Transverse colon (tissue), 4 donors: ENCODE data around the gene MYL4. TPM values are rescaled to one million over a fixed set of nuclear protein-coding genes. Genes with fewer than 3 reads are reported as not detected.
A peak's percentile ranks its signal among the peaks of the same experiment; 100 is the strongest.
"Not testable (repeated sequence)": the region's sequence is repeated elsewhere in the genome, so short reads cannot be mapped to it uniquely, and the experiment has no call there.

Experiments
- DNase-seq: peaks from one replicate; pipeline ENCODE4 v3.0.0-alpha.2; 2019
- H3K27ac ChIP-seq, 4 donors: fragments of 200-600 bp; sonication (generic); 2 replicates each; pipeline ENCODE4 v1.5.1; 2016 to 2018; ENCODE audit warnings: inconsistent platforms in 4 of 4
- H3K27me3 ChIP-seq: fragments of 200-600 bp; sonication (generic); 2 replicates; pipeline ENCODE4 v1.5.1; 2017; ENCODE audit warnings: inconsistent platforms
- H3K36me3 ChIP-seq, 4 donors: fragments of 200-600 bp; sonication (generic); 2 replicates each; pipeline ENCODE4 v1.5.1; 2017 to 2019; ENCODE audit warnings: inconsistent platforms in 4 of 4
- H3K4me1 ChIP-seq, 4 donors: fragments of 200-600 bp; sonication (generic); 2 replicates each; pipeline ENCODE4 v1.5.1; 2017 to 2020; ENCODE audit warnings: inconsistent platforms in 4 of 4
- H3K4me3 ChIP-seq, 4 donors: fragments of 200-600 bp; sonication (generic); 1 replicate in 1 of 4; 2 replicates in 3 of 4; pipeline versions ENCODE4 v1.5.1 to v1.6.1; 2017 to 2019; ENCODE audit warnings: inconsistent platforms in 4 of 4
- H3K9me3 ChIP-seq, 2 donors: fragments of 200-600 bp; sonication (generic); 2 replicates each; pipeline ENCODE4 v1.5.1; 2017 to 2019; ENCODE audit warnings: inconsistent platforms in 2 of 2
- CTCF ChIP-seq, 5 experiments: fragments of 200-600 bp in 3 of 5; fragments of 450-650 bp in 2 of 5; sonication (generic) in 3 of 5; IDR thresholded peaks; 1 replicate in 2 of 5; 2 replicates in 3 of 5; pipeline ENCODE4 v1.5.1; 2016 to 2017; ENCODE audit warnings: antibody characterized with exemption in 5 of 5, inconsistent platforms in 3 of 5, mild to moderate bottlenecking in 2 of 5, moderate library complexity in 1 of 5
- EP300 ChIP-seq: sonication (generic); formaldehyde crosslinking; IDR thresholded peaks from one replicate; pipeline ENCODE4 v1.6.1; 2017; ENCODE audit warnings: antibody characterized with exemption, low read depth
- POLR2A ChIP-seq: fragments of 450-650 bp; IDR thresholded peaks from one replicate; pipeline ENCODE4 v1.6.1; 2016; ENCODE audit warnings: antibody characterized with exemption, mild to moderate bottlenecking, moderate library complexity
- POLR2AphosphoS5 ChIP-seq, 3 donors: sonication (generic); formaldehyde crosslinking; IDR thresholded peaks; one replicate each; pipeline ENCODE4 v1.6.1; 2016; ENCODE audit warnings: antibody characterized with exemption in 3 of 3
- WGBS, 2 donors: methylation state at CpG; one replicate each; pipeline ENCODE4 v1.1.5; 2018; ENCODE audit warnings: low coverage in 1 of 2; 5-methylcytosine and 5-hydroxymethylcytosine counted together
- in situ Hi-C, 4 donors: fragments of 200-750 bp; cut with MboI; loops; one replicate each; pipeline versions ENCODE4 v1.15.0 to v1.15.1; 2017; ENCODE audit warnings: low sequenced_read_pairs in 3 of 4, low pct_ligation_motif_present in 1 of 4, low pct_unique_long_range_greater_than_20kb in 1 of 4
- intact Hi-C: fragments of 100-400 bp; cut with DNase I; formaldehyde crosslinking; loops from one replicate; pipeline ENCODE4 v1.15.1; 2023; ENCODE audit warnings: low total_unique reads
- total RNA-seq, 4 donors: library from RNA; depleted of rRNA; stranded (reverse); fragments of >200 nt; gene quantifications; one replicate each; pipeline ENCODE4 v1.1.0, GENCODE V29; 2016

The MYL4 gene
- total RNA-seq, 4 donors from 2014 or later = not detected

DNA sequence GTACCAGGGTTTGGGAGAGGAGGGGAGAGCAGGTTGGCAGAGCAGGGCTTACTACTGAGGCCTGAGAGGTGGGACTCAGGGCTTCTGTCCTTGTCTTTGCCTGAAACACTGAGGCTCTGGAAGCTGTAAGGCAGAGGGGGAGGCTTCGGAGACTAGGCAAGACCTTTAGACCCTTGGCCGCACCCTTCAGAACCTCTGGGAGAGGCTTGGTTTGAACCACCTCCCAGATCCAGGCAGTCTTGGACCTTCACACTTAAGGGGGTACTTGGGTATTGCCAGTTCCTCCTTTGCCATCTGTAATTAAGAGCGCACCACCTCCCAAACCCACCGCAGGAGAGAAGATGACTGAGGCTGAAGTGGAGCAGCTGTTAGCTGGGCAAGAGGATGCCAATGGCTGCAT lies 12.9 kb downstream of the MYL4 start:
- 88% methylated on average over 4 of the region's 4 CpGs; no CpG with 5 or more reads in 1 of the 2 donors for WGBS, 2 donors
- no peaks in the 10 kb centered on the region for H3K9me3 ChIP-seq
- in situ Hi-C loops (no loop called here), intact Hi-C loops (no loop called here)
- no peak for TF ChIP-seq POLR2A
- H3K27me3 ChIP-seq = no peaks in the 10 kb centered on the region
- H3K36me3 ChIP-seq = no peaks in the 10 kb centered on the region
- peaks cover 5 to 21% (median 14%) of the 10 kb centered on the region in 4 donors for H3K4me1 ChIP-seq
- no peak for DNase-seq
- H3K4me3 ChIP-seq = no peak overlapping the region
- H3K27ac ChIP-seq = no peak overlapping the region

DNA sequence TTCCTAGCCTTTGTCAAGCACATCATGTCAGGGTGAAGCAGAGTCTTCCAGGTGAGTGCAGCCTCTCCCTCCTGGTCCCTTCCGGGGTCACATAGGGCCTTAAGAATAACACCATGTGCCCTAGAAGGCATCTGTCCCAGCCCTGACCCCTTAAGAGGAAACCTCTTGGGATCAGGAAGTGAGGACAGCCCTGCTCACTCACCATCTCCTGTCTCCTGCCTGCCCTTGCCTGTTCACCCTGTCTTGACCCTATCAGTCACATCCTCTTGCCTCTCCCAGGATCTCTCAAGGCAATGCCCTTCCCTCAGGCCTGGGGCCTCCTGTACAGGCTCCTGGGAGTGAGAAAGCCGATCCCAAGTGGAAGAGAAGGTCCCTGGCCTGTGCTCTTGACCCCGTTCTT lies 13.9 kb downstream of the MYL4 start:
- in situ Hi-C loops = no loop called here
- no peak overlapping the region for H3K27ac ChIP-seq
- no peak for DNase-seq
- WGBS, 2 donors = 85 to 90% methylated on average over 3 of the region's 3 CpGs
- no peaks in the 10 kb centered on the region for H3K27me3 ChIP-seq
- no peak overlapping the region for H3K4me3 ChIP-seq
- H3K4me1 ChIP-seq = peaks cover 5 to 21% (median 14%) of the 10 kb centered on the region in 4 donors
- H3K9me3 ChIP-seq = no peaks in the 10 kb centered on the region
- intact Hi-C loops = no loop called here
- no peaks in the 10 kb centered on the region for H3K36me3 ChIP-seq
- no peak for TF ChIP-seq CTCF (IDR thresholded peaks at IDR 0.05)
- no peak for TF ChIP-seq POLR2AphosphoS5 (IDR thresholded peaks at IDR 0.05)
- no peak for TF ChIP-seq EP300
- no peak for TF ChIP-seq POLR2A

- Histone ChIP-seq H3K9me3 (no peaks in the 10 kb centered on the region), H3K4me3 (no peak overlapping the region), H3K27ac (no peak overlapping the region), H3K36me3 (no peaks in the 10 kb centered on the region), H3K4me1 (peaks cover 5 to 21% (median 14%) of the 10 kb centered on the region in 4 donors), H3K27me3 (no peaks in the 10 kb centered on the region)
- WGBS, 2 donors = 90% methylated on average over 5 of the region's 5 CpGs; no CpG with 5 or more reads in 1 of the 2 donors
- in situ Hi-C loops = no loop called here
- TF ChIP-seq EP300 (no peak), POLR2A (no peak), POLR2AphosphoS5 (IDR thresholded peaks at IDR 0.05) (no peak), CTCF (IDR thresholded peaks at IDR 0.05) (no peak)
- intact Hi-C loops = no loop called here
- no peak for DNase-seq
Measured at GRCh38 chr17:47223460-47223859, 14.3 kb downstream of the MYL4 start.

DNA sequence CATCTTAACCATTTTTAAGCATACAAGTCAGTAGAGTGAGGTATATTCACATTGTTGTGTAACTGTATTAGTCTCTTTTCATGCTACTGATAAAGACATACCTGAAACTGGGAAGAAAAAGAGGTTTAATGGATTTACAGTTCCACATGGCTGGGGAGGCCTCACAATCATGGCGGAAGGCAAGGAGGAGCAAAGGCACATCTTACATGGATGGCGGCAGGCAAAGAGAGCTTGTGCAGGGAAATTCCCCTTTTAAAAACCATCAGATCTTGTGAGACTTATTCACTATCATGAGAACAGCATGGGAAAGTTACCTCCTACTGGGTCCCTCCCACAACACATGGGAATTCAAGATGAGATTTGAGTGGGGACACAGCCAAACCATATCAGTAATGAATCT lies 14.9 kb downstream of the MYL4 start:
- H3K27me3 ChIP-seq, H3K36me3 ChIP-seq, in situ Hi-C loops, H3K4me3 ChIP-seq, intact Hi-C loops, DNase-seq, H3K9me3 ChIP-seq: not testable (repeated sequence)
- WGBS, 2 donors = 96 to 100% methylated on average over 2 of the region's 2 CpGs
- H3K27ac ChIP-seq = peak overlapping the region in 3 of 4 donors; percentile 65 to 77 (median 69)
- peaks cover 5 to 21% (median 14%) of the 10 kb centered on the region in 4 donors for H3K4me1 ChIP-seq

DNA sequence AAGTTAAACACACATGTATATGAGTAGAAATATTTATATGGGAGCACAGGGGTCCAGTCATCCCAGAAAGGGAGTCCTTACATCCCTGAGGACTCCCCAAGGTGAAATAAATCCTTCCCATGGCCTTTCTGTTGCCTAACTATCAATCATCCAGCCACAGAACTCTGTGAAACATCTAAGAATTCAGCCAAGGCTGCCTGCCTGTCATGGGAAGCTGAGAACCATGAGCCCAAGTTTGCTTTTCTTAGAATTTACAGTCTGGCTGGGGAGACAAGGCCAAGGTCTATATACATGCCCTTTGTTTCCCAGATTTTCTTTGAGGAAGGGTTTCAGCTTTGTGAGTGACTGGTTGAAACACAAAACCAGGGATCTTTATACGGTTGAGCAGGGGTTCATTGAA lies 15.8 kb downstream of the MYL4 start:
- Histone ChIP-seq H3K27me3 (no peaks in the 10 kb centered on the region), H3K9me3 (no peaks in the 10 kb centered on the region), H3K36me3 (no peaks in the 10 kb centered on the region), H3K27ac (peak overlapping the region; percentile 65 to 85 (median 73)), H3K4me3 (no peak overlapping the region), H3K4me1 (peaks cover 5 to 28% (median 20%) of the 10 kb centered on the region in 4 donors)
- no peak for DNase-seq
- intact Hi-C loops (loop anchor here (5.0 kb wide), 1 partner anchor 287 kb away; no protein-coding TSS in a partner anchor), in situ Hi-C loops (loop anchor here in 1 of 4 donors (25.0 kb wide), 1 partner anchor 387 kb away; no protein-coding TSS in a partner anchor)
- TF ChIP-seq POLR2AphosphoS5 (IDR thresholded peaks at IDR 0.05) (no peak), CTCF (IDR thresholded peaks at IDR 0.05) (no peak), POLR2A (no peak), EP300 (no peak)
- WGBS, 2 donors = 58 to 80% methylated on average over 1 of the region's 1 CpG
